Activated CD4-positive, alpha-beta memory T cell treated with anti-CD3 and anti-CD28 coated beads, Interleukin-2, amount 10 ng/mL, durations not matched to agents 7 days and 5 days (primary cell): Measurements from ENCODE around the gene KIDINS220. TPM values are rescaled to one million over a fixed set of nuclear protein-coding genes. Genes with fewer than 3 reads are reported as not detected.
A peak's percentile ranks its signal among the peaks of the same experiment; 100 is the strongest.

Source experiments
- CTCF ChIA-PET: fragments of 350-600 bp; sonication (Branson Sonifier 250); formaldehyde crosslinking; loops from one replicate; lab custom pipeline; 2021; ENCODE audit warnings: antibody characterized with exemption, inconsistent platforms; lab: Charles Lee
- POLR2A ChIA-PET: fragments of 350-600 bp; sonication (Branson Sonifier 250); formaldehyde crosslinking; loops from one replicate; lab custom pipeline; 2021; ENCODE audit warnings: antibody characterized with exemption; lab: Charles Lee
- DNase-seq: peaks from one replicate; pipeline ENCODE4 v3.0.0-alpha.2; 2020
- H3K27ac Mint-ChIP-seq: one replicate; pipeline ENCODE4 v1.8.0; 2021; ENCODE audit warnings: mild to moderate bottlenecking, mixed read lengths
- H3K27me3 Mint-ChIP-seq: one replicate; pipeline ENCODE4 v1.8.0; 2021; ENCODE audit warnings: mixed read lengths
- H3K36me3 Mint-ChIP-seq: one replicate; pipeline ENCODE4 v1.8.0; 2021; ENCODE audit warnings: low read depth, mixed read lengths
- H3K4me1 Mint-ChIP-seq: one replicate; pipeline ENCODE4 v1.8.0; 2021; ENCODE audit warnings: mixed read lengths
- H3K4me3 Mint-ChIP-seq: one replicate; pipeline ENCODE4 v1.8.0; 2021; ENCODE audit warnings: mild to moderate bottlenecking, mixed read lengths
- H3K9me3 Mint-ChIP-seq: one replicate; pipeline ENCODE4 v1.8.0; 2021; ENCODE audit warnings: mixed read lengths
- total RNA-seq, 2 experiments: library from RNA; stranded (reverse); gene quantifications; one replicate each; pipeline ENCODE4 v1.2.3, GENCODE V29; 2021

Gene KIDINS220
- total RNA-seq, 2 experiments from 2014 or later, result 33.4 to 35.1 TPM

DNA sequence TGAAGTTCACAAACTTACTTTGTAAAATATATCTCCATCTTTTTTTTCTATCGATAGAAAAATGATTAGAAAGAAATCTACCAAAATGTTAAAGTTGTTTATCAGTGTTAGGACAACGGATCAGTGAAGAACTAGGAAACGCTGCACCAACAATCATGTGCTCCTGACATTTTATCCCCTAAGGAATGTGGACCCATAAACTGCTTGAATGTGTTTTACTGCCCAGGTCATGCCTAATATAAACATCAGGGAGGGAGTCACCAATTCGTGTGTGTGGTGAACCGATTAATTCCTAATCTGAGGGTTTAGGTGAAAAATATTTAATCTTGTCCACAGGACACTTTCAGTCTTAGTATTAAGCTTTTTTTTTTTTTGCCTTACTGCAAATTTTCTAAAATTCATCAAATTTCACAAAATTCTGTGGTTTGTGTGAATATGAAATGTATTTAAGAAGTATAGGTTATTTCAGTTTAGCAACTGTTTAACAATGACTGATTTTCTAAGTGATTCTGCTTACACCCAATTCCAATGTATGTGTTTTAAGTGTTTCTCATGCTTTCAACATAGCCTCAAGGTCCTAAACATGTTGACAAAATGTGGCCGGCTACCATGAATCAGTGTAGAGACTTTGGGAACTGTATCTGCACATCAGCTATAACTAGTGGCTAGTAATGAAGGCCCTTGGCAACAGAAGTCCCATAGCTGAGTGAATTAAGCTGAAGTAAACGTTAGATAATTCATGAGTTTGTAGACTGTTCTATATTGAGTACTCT lies 11.1 kb upstream of the KIDINS220 start:
- no peak for DNase-seq
- Mint-ChIP-seq H3K4me1 (no peaks in the 10 kb centered on the region), H3K9me3 (no peaks in the 10 kb centered on the region), H3K36me3 (no peaks in the 10 kb centered on the region), H3K27ac (no peak overlapping the region), H3K4me3 (no peak overlapping the region), H3K27me3 (peaks cover 30% of the 10 kb centered on the region)
- ChIA-PET CTCF (no interaction called here), POLR2A (interaction anchor here (0.6 kb wide), 1 partner anchor 38 kb away, joined by 4 read pairs; no protein-coding TSS in a partner anchor)

GRCh38 chr2:8847400-8847799 lies 10.0 kb upstream of the KIDINS220 start:
- Mint-ChIP-seq H3K27me3 (peaks cover 27% of the 10 kb centered on the region), H3K4me3 (no peak overlapping the region), H3K36me3 (no peaks in the 10 kb centered on the region), H3K4me1 (no peaks in the 10 kb centered on the region), H3K27ac (no peak overlapping the region), H3K9me3 (no peaks in the 10 kb centered on the region)
- ChIA-PET POLR2A (no interaction called here), CTCF (no interaction called here)
- DNase-seq, result no peak

- Mint-ChIP-seq H3K27me3 (peaks cover 21% of the 10 kb centered on the region), H3K27ac (no peak overlapping the region), H3K4me3 (no peak overlapping the region), H3K36me3 (peaks cover 2% of the 10 kb centered on the region), H3K4me1 (peaks cover 3% of the 10 kb centered on the region), H3K9me3 (no peaks in the 10 kb centered on the region)
- ChIA-PET POLR2A (no interaction called here), CTCF (no interaction called here)
- DNase-seq, result no peak
Observed at GRCh38 chr2:8841932-8842331, 4.5 kb upstream of the KIDINS220 start.

DNA sequence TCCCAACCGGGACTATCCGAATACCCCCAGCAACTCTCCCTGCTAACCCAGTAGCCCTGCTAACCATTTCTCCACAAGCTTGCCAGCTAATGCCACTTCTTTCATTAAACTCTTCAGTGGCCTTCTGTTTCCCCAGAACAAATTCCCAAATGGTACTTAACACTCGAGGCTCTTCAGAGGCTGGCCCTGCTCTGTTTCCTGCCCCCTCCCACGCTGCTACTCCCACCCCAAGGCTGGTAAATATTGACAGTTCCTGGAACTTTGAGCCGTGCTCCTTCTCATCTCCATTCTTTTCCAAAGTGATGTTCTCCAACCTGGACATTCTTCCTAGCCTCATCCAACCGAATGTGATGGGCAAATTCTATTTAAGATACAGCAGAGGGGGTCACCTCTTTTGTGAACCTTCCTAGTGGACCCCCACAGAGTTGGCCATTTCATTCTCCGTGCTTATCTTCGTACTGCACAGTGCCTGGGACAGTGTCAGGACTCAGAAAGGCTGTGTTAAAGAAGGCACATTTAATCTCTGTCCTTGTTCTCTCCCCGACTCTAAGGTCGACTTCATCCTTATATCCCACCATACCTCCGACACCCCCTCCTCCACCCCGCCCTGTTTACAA lies 3.2 kb upstream of the KIDINS220 start:
- no peak for DNase-seq

DNA sequence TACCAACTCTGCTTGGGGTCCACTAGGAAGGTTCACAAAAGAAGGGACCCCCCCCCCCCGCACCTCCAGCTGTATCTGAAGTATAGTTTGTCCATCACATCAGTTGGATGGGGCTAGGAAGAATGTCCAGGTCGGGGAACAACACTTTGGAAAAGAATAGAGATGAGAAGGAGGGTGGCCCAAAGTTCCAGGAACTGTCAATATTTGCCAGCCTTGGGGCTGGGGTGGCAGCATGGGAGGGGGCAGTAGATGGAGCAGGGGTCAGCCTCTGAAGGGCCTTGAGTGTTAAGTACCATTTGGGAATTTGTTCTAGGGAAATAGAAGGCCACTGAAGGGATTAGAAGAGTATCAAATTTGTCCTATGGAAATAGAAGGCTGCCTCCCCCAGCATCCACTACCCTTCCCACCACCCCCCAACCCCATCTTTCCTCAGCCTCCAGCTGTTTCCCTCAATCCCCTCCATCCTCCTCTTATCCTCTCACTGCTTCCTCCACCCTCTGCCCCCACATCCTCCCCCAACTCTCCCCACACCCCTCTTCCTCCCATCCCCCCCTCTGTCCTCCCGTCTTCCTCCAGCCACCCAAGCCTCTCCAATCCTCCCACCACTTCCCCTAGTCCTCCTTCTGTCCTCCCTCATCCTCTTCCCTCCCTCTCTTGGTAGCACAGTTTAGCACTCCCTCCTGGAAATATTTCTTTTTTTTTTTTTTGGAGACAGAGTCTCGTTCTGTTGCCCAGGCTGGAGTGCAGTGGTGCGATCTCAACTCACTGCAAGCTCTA lies 2.0 kb upstream of the KIDINS220 start:
- ChIA-PET POLR2A (no interaction called here), CTCF (no interaction called here)
- Mint-ChIP-seq H3K4me3 (no peak overlapping the region), H3K27ac (no peak overlapping the region), H3K4me1 (peaks cover 26% of the 10 kb centered on the region), H3K27me3 (peaks cover 3% of the 10 kb centered on the region), H3K9me3 (no peaks in the 10 kb centered on the region), H3K36me3 (peaks cover 2% of the 10 kb centered on the region)
- no peak for DNase-seq

More for the DNA sequence above, 3.2 kb upstream of the KIDINS220 start:
- Mint-ChIP-seq H3K27ac (no peak overlapping the region), H3K36me3 (peaks cover 2% of the 10 kb centered on the region), H3K27me3 (peaks cover 11% of the 10 kb centered on the region), H3K4me1 (peaks cover 16% of the 10 kb centered on the region), H3K4me3 (no peak overlapping the region), H3K9me3 (no peaks in the 10 kb centered on the region)
- CTCF ChIA-PET, result no interaction called here
- POLR2A ChIA-PET, result no interaction called here

DNA sequence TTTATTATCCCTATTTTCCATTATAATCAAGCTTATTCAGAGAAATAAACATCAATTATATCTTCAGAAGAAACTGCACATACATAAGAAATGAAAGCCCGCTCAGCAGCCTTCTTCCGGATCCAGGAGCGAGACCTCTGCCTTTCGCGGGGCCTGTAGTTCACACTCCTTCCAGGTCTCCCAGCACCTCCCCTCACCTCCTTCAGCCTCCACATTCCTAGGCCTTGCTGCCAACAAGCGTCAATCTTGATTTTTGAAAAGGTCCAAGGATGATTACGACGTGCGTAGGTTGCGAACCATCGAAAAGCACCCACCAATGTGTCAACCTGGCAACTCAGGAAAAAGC lies 355 bp upstream of the KIDINS220 start:
- H3K9me3 Mint-ChIP-seq, result no peaks in the 10 kb centered on the region
- H3K36me3 Mint-ChIP-seq, result peaks cover 8% of the 10 kb centered on the region
- peaks cover 34% of the 10 kb centered on the region for H3K4me1 Mint-ChIP-seq
- ChIA-PET CTCF (interaction anchor here (0.6 kb wide), 1 partner anchor 1703 kb away, joined by 3 read pairs; no protein-coding TSS in a partner anchor), POLR2A (interaction anchor here (1.2 to 2.2 kb wide), 6 partner anchors 10 to 360 kb away, joined by 3 to 10 read pairs (median 4); partner anchors contain the start of gene ID2)
- H3K27ac Mint-ChIP-seq, result no peak overlapping the region
- DNase-seq, result no peak
- H3K4me3 Mint-ChIP-seq, result peak overlapping the region; percentile 98
- no peaks in the 10 kb centered on the region for H3K27me3 Mint-ChIP-seq

DNA sequence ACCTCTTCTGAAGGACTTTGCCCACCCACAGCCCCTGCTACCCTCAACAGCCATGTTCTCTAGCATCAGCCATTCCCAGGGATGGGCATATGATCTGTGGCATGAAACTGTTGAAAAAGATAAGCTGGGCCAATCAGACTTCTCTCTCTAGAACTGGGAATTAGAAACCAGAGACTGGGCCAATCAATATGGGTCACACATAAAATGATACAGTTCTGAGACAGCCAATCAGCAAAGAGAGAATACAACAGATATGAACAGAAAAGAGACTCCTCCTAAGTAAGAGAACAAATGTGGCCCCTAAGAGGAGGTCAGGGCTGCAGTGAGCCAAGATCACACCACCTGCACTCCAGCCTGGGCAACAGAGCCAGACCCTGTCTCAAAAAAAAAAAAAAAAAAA lies 2.1 kb downstream of the KIDINS220 start:
- POLR2A ChIA-PET, result no interaction called here
- Mint-ChIP-seq H3K27me3 (no peaks in the 10 kb centered on the region), H3K4me3 (peak overlapping the region; percentile 10), H3K36me3 (peaks cover 14% of the 10 kb centered on the region), H3K27ac (no peak overlapping the region), H3K4me1 (peaks cover 44% of the 10 kb centered on the region), H3K9me3 (no peaks in the 10 kb centered on the region)
- CTCF ChIA-PET, result no interaction called here
- no peak for DNase-seq

GRCh38 chr2:8833853-8834252 lies 3.6 kb downstream of the KIDINS220 start:
- Mint-ChIP-seq H3K27me3 (no peaks in the 10 kb centered on the region), H3K4me3 (no peak overlapping the region), H3K27ac (no peak overlapping the region), H3K9me3 (no peaks in the 10 kb centered on the region), H3K4me1 (peaks cover 46% of the 10 kb centered on the region), H3K36me3 (peaks cover 14% of the 10 kb centered on the region)
- ChIA-PET POLR2A (no interaction called here), CTCF (interaction anchor here (0.7 kb wide), 1 partner anchor 1605 kb away, joined by 6 read pairs; no protein-coding TSS in a partner anchor)
- DNase-seq, result no peak

DNA sequence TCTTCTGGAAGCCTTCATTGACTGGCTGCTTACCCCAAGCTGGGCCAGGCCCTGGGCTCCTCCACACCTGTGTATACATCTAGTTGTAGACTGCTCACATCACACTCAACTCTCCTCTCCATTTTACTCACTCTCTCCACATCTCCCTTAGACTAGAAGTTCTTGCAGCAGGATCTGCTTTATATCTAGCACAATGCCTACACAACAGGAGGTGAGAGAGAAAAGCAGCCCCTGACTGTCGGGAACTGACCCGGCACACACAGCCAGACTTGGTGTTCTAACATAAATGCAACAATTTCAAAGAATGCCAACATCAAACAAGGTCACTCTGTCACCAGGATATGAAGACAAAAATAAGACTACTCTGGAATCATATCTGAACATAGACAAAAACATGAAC lies 5.9 kb downstream of the KIDINS220 start:
- Mint-ChIP-seq H3K27ac (no peak overlapping the region), H3K4me3 (no peak overlapping the region), H3K27me3 (no peaks in the 10 kb centered on the region), H3K36me3 (peaks cover 16% of the 10 kb centered on the region), H3K9me3 (no peaks in the 10 kb centered on the region), H3K4me1 (peaks cover 42% of the 10 kb centered on the region)
- DNase-seq, result no peak
- ChIA-PET POLR2A (no interaction called here), CTCF (no interaction called here)

DNA sequence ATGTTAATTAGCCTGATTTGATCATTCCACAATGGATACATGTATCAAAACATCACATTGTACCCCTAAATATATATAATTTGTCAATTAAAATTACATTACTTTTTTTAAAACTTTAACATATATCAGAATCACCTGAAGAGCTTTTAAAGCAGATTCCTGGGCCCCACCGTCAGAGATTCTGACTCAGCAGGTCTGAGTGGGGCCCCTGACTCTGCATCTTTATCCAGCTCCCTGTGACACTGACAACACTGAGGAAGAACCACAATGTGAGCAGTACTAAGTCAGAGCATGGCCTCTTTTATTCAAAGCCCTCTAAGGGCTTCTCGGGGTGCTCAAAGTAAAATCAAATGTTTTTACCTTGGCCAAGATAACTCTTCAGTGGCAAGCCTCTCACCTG lies 9.7 kb downstream of the KIDINS220 start:
- Mint-ChIP-seq H3K27ac (no peak overlapping the region), H3K27me3 (no peaks in the 10 kb centered on the region), H3K4me1 (peaks cover 14% of the 10 kb centered on the region), H3K36me3 (peaks cover 16% of the 10 kb centered on the region), H3K9me3 (no peaks in the 10 kb centered on the region), H3K4me3 (no peak overlapping the region)
- ChIA-PET POLR2A (interaction anchor here (0.7 to 1.5 kb wide), 2 partner anchors 10 to 24 kb away, joined by 3 to 4 read pairs; partner anchors contain the start of gene KIDINS220), CTCF (no interaction called here)
- DNase-seq, result no peak

GRCh38 chr2:8822218-8822617 lies 15.2 kb downstream of the KIDINS220 start:
- POLR2A ChIA-PET, result interaction anchor here (2.4 kb wide), 1 partner anchor 15 kb away, joined by 6 read pairs; the partner anchor contains the start of gene KIDINS220
- Mint-ChIP-seq H3K4me1 (peaks cover 1% of the 10 kb centered on the region), H3K36me3 (peaks cover 11% of the 10 kb centered on the region), H3K27ac (no peak overlapping the region), H3K4me3 (no peak overlapping the region), H3K9me3 (no peaks in the 10 kb centered on the region), H3K27me3 (no peaks in the 10 kb centered on the region)
- no peak for DNase-seq
- CTCF ChIA-PET, result no interaction called here

DNA sequence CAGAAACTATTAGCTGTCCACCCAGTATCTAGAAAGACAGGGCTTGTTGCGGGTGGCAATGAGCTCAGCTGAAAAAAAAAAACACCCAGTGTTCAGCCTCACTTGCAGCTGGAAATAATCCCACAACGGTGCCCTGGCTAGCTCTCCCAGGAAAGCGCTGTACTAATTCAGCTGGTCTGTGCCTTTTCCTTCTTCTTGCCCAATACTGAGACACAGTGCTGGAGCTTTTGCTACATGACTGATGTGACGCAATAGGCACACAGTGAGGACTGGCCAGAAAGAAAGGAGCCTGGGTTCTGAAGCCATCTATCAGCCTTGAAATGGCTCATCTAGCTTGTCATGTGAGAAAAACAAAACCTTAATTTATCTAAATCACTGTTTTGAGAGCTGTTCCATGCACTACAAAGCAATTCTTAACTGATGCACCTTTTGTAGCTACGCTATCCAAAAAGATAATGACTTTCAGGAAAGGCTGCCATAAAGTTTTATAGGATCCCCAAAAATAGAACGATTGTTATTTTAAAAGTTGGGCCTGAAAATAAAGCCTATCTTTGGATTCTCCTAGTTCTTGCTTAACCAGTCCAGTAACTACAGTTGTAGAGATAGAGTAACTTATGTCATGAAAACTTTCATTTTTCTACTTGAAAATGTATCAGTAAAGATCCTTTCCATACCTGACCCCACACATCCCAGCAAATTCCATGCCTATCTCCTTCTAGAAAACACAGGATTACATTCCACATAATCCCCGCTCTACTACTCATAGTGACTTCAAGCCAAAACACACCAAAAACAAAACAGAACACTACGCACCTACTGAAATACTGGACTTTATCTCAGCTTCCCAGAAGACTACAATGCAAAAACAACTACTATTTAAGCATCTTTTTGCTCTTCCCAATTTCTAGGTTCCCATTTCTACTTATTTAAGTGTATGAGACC lies 15.9 kb downstream of the KIDINS220 start:
- Mint-ChIP-seq H3K27ac (no peak overlapping the region), H3K4me3 (no peak overlapping the region), H3K36me3 (peaks cover 13% of the 10 kb centered on the region), H3K4me1 (peaks cover 1% of the 10 kb centered on the region), H3K9me3 (no peaks in the 10 kb centered on the region), H3K27me3 (no peaks in the 10 kb centered on the region)
- POLR2A ChIA-PET, result interaction anchor here (2.4 kb wide), 1 partner anchor 16 kb away, joined by 6 read pairs; the partner anchor contains the start of gene KIDINS220
- no peak for DNase-seq
- CTCF ChIA-PET, result interaction anchor here (1.1 kb wide), 1 partner anchor 11 kb away, joined by 4 read pairs; no protein-coding TSS in a partner anchor
